Stimulated activated memory B cell treated with anti-CD40 and anti-IgM and Interleukin-4, amounts not matched to agents 10 μg/mL and 1 μg/mL and 100 μg/mL, for 72 hours (primary cell): ENCODE measurements around the gene CD44.

ENCODE experiments used
- ATAC-seq: fragments of 150-1000 bp; cut with Tn5 transposase; 2 replicates; pipeline ENCODE4 v1.10.0; 2021
- H3K27ac Mint-ChIP-seq: one replicate; pipeline ENCODE4 v1.8.0; 2022; ENCODE audit warnings: mild to moderate bottlenecking, mixed read lengths
- H3K27me3 Mint-ChIP-seq: one replicate; pipeline ENCODE4 v1.8.0; 2022; ENCODE audit warnings: mixed read lengths
- H3K36me3 Mint-ChIP-seq: one replicate; pipeline ENCODE4 v1.8.0; 2022; ENCODE audit warnings: mixed read lengths
- H3K4me1 Mint-ChIP-seq: one replicate; pipeline ENCODE4 v1.8.0; 2022; ENCODE audit warnings: mixed read lengths
- H3K4me3 Mint-ChIP-seq: one replicate; pipeline ENCODE4 v1.8.0; 2022; ENCODE audit warnings: mild to moderate bottlenecking, moderate library complexity, mixed read lengths
- H3K9me3 Mint-ChIP-seq: one replicate; pipeline ENCODE4 v1.8.0; 2022; ENCODE audit warnings: mixed read lengths

Gene CD44

DNA sequence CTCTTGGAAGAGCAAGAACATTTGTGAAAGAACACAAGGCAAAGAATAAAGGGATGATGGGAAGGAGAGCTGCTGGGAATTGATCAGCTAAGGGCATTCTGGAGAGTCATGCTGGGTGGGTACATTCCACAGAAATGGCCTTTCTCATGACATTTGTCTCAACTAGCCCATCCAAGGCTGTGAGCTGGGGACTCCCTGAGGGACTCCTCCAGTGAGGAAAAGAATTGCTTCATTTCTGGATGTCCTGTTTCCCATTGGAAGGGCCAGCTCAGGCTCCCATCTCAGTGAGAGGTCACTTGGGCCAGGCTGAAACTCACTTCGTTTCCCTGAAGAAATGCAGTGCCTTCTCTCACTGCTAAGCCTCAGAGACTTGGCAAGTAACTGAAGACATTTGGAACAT lies 106.8 kb downstream of the CD44 start:
- H3K4me1 Mint-ChIP-seq = peaks cover 6% of the 10 kb centered on the region
- no peaks in the 10 kb centered on the region for H3K27me3 Mint-ChIP-seq
- H3K4me3 Mint-ChIP-seq = no peak overlapping the region
- H3K27ac Mint-ChIP-seq = no peak overlapping the region
- no peaks in the 10 kb centered on the region for H3K9me3 Mint-ChIP-seq
- no peak for ATAC-seq
- H3K36me3 Mint-ChIP-seq = no peaks in the 10 kb centered on the region

GRCh38 chr11:35246745-35247144 lies 107.8 kb downstream of the CD44 start:
- Mint-ChIP-seq H3K27me3 (no peaks in the 10 kb centered on the region), H3K9me3 (no peaks in the 10 kb centered on the region), H3K36me3 (no peaks in the 10 kb centered on the region), H3K4me1 (peaks cover 6% of the 10 kb centered on the region), H3K4me3 (no peak overlapping the region), H3K27ac (no peak overlapping the region)
- no peak for ATAC-seq

- no peak overlapping the region for H3K4me3 Mint-ChIP-seq
- ATAC-seq = no peak
Observed at GRCh38 chr11:35247428-35247827, 108.5 kb downstream of the CD44 start.

DNA sequence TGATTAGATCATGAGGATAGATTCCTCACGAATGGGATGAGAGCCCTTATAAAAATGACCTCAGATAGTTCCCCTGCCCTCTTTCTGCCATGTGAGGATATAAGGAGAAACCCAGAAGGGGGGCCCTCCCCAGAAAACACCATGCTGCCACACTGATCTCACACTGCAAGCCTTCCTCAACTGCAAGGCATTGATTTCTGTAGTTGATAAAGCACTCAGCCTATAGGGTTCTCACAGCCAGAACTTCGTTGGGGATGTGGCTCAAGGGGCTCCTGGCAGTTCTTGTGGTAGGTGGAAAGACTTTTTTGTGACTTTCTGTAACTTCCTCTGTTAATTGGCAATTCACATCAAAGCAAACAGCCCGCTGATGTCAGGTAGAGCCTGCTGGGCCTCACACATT lies 108.9 kb downstream of the CD44 start:
- Mint-ChIP-seq H3K4me1 (peaks cover 3% of the 10 kb centered on the region), H3K4me3 (no peak overlapping the region)
- ATAC-seq = no peak

More at GRCh38 chr11:35247428-35247827, 108.5 kb downstream of the CD44 start:
- Mint-ChIP-seq H3K9me3 (no peaks in the 10 kb centered on the region), H3K27me3 (no peaks in the 10 kb centered on the region), H3K36me3 (no peaks in the 10 kb centered on the region), H3K27ac (no peak overlapping the region), H3K4me1 (peaks cover 6% of the 10 kb centered on the region)

GRCh38 chr11:35248558-35249323 lies 109.8 kb downstream of the CD44 start:
- ATAC-seq = no peak
- Mint-ChIP-seq H3K36me3 (no peaks in the 10 kb centered on the region), H3K9me3 (no peaks in the 10 kb centered on the region), H3K27ac (no peak overlapping the region), H3K27me3 (no peaks in the 10 kb centered on the region), H3K4me3 (no peak overlapping the region), H3K4me1 (no peaks in the 10 kb centered on the region)

More for the DNA sequence above, 108.9 kb downstream of the CD44 start:
- H3K27ac Mint-ChIP-seq = no peak overlapping the region
- no peaks in the 10 kb centered on the region for H3K36me3 Mint-ChIP-seq
- no peaks in the 10 kb centered on the region for H3K27me3 Mint-ChIP-seq
- H3K9me3 Mint-ChIP-seq = no peaks in the 10 kb centered on the region

- H3K4me1 Mint-ChIP-seq = no peaks in the 10 kb centered on the region
- H3K4me3 Mint-ChIP-seq = no peak overlapping the region
- no peak overlapping the region for H3K27ac Mint-ChIP-seq
- ATAC-seq = no peak
- no peaks in the 10 kb centered on the region for H3K27me3 Mint-ChIP-seq
- no peaks in the 10 kb centered on the region for H3K9me3 Mint-ChIP-seq
- no peaks in the 10 kb centered on the region for H3K36me3 Mint-ChIP-seq
Observed at GRCh38 chr11:35250192-35250591, 111.2 kb downstream of the CD44 start.

DNA sequence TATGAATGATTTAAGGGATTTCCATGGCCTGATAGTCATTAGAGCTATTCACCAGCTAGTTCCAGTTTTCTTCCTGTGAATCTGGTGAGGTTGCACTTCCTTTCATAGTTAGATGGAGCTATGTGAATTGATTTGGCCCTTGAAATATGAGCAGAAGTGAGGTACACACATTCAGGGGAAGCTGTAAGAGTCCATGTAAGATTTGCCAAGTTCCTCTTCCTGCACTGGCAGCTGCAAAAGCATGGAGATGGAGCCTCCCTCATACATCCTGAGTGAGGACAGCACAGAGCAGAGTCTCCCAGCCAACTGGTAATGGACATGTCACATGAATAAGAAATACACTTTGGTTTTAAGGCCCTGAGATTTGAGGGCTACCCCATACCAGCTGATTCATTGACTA lies 111.7 kb downstream of the CD44 start:
- no peaks in the 10 kb centered on the region for H3K36me3 Mint-ChIP-seq
- no peak overlapping the region for H3K4me3 Mint-ChIP-seq
- no peak overlapping the region for H3K27ac Mint-ChIP-seq
- no peak for ATAC-seq
- H3K9me3 Mint-ChIP-seq = no peaks in the 10 kb centered on the region
- no peaks in the 10 kb centered on the region for H3K27me3 Mint-ChIP-seq
- no peaks in the 10 kb centered on the region for H3K4me1 Mint-ChIP-seq

- Mint-ChIP-seq H3K4me1 (peaks cover 13% of the 10 kb centered on the region), H3K27me3 (no peaks in the 10 kb centered on the region)
- no peak for ATAC-seq
Observed at GRCh38 chr11:35253237-35253636, 114.3 kb downstream of the CD44 start.

GRCh38 chr11:35255514-35255913 lies 116.5 kb downstream of the CD44 start:
- Mint-ChIP-seq H3K4me1 (peaks cover 13% of the 10 kb centered on the region), H3K36me3 (no peaks in the 10 kb centered on the region), H3K9me3 (no peaks in the 10 kb centered on the region), H3K4me3 (no peak overlapping the region), H3K27me3 (no peaks in the 10 kb centered on the region), H3K27ac (no peak overlapping the region)
- no peak for ATAC-seq

More at GRCh38 chr11:35253237-35253636, 114.3 kb downstream of the CD44 start:
- Mint-ChIP-seq H3K4me3 (no peak overlapping the region), H3K9me3 (no peaks in the 10 kb centered on the region), H3K36me3 (no peaks in the 10 kb centered on the region), H3K27ac (no peak overlapping the region)

- Mint-ChIP-seq H3K27ac (no peak overlapping the region), H3K4me3 (no peak overlapping the region), H3K36me3 (no peaks in the 10 kb centered on the region), H3K4me1 (peaks cover 13% of the 10 kb centered on the region), H3K27me3 (no peaks in the 10 kb centered on the region), H3K9me3 (no peaks in the 10 kb centered on the region)
- ATAC-seq = no peak
Observed at GRCh38 chr11:35256296-35256695, 117.3 kb downstream of the CD44 start.

DNA sequence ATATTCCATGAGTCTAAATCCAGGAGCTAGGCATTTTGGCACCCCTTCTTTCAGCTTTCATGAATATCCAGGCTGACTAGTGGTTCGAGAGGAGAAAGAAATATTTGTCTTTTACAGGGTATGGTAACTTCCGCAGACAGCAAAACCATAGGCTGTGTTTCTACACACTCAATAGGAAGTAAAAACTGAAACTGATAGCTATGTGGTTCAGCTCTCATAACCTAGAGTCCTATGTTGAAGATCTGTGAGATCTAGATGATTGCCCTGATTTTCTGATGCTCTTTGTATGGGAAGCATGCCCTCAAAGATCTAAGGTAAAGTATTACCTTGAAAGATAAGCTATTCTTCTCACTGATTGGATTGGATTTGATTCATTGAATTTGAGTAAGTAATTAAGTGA lies 118.3 kb downstream of the CD44 start:
- Mint-ChIP-seq H3K4me1 (peaks cover 13% of the 10 kb centered on the region), H3K4me3 (no peak overlapping the region), H3K36me3 (no peaks in the 10 kb centered on the region), H3K27me3 (no peaks in the 10 kb centered on the region), H3K27ac (peak overlapping the region; percentile 46), H3K9me3 (no peaks in the 10 kb centered on the region)
- peak; percentile 92 for ATAC-seq

- H3K27ac Mint-ChIP-seq = no peak overlapping the region
- H3K4me3 Mint-ChIP-seq = no peak overlapping the region
- no peaks in the 10 kb centered on the region for H3K36me3 Mint-ChIP-seq
- peaks cover 13% of the 10 kb centered on the region for H3K4me1 Mint-ChIP-seq
- no peaks in the 10 kb centered on the region for H3K27me3 Mint-ChIP-seq
- no peak for ATAC-seq
- H3K9me3 Mint-ChIP-seq = no peaks in the 10 kb centered on the region
Observed at GRCh38 chr11:35259529-35259928, 120.6 kb downstream of the CD44 start.

DNA sequence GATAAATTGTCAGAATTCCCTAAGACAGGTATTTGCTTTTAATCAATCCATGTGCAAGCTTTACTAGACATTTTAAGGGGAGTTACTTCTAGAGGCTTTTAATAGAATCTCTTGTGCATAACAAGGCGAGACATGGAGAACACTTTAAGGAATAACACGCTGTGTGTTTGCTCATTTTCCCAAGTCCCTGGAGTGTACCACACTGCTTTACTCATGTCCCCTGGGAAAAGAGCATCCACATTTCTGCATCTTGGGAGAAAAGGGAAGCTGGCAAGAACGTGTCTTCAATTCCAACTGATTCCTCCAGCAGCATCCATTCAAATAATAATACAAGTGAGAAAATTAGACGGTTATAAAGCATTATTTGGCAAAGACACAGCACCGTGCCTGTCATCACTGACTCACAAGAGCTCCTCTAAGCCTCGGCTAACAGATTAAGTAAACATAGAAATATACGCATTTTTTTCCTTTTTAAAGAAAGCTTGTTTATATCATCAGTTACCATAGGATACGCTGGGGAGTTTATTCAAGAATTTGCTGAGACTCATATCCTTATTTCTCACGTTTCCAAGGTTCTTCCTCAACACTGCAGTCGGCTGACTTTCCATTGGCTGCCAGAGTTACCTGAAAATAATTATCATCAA lies 121.5 kb downstream of the CD44 start:
- no peak overlapping the region for H3K4me3 Mint-ChIP-seq
- H3K36me3 Mint-ChIP-seq = no peaks in the 10 kb centered on the region
- no peaks in the 10 kb centered on the region for H3K27me3 Mint-ChIP-seq
- peaks cover 14% of the 10 kb centered on the region for H3K4me1 Mint-ChIP-seq
- no peak for ATAC-seq
- no peak overlapping the region for H3K27ac Mint-ChIP-seq
- H3K9me3 Mint-ChIP-seq = no peaks in the 10 kb centered on the region

DNA sequence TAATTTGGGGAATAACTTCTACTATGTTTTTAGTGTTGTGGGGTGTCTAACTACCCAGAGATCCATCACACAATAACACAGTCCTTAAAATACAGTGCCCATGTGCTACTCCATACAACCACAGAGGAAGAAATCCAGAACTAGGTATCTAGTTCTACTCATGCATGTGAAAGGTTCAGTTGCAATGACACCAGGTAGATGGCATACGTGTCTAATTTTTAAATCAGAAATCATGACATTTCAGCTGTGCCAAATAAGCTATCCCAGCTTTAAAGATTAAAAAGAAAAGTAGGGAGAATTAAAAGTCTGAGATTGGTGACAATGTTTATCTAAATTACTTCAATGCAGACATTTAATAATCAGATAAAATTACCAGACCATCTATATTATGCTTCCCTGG lies 122.2 kb downstream of the CD44 start:
- no peak overlapping the region for H3K27ac Mint-ChIP-seq
- no peaks in the 10 kb centered on the region for H3K9me3 Mint-ChIP-seq
- H3K4me1 Mint-ChIP-seq = peaks cover 21% of the 10 kb centered on the region
- H3K36me3 Mint-ChIP-seq = no peaks in the 10 kb centered on the region
- no peak overlapping the region for H3K4me3 Mint-ChIP-seq
- no peaks in the 10 kb centered on the region for H3K27me3 Mint-ChIP-seq
- no peak for ATAC-seq

- Mint-ChIP-seq H3K27me3 (no peaks in the 10 kb centered on the region), H3K27ac (no peak overlapping the region), H3K36me3 (no peaks in the 10 kb centered on the region), H3K4me1 (peaks cover 18% of the 10 kb centered on the region), H3K9me3 (no peaks in the 10 kb centered on the region), H3K4me3 (no peak overlapping the region)
- no peak for ATAC-seq
Observed at GRCh38 chr11:35262056-35262455, 123.1 kb downstream of the CD44 start.

- Mint-ChIP-seq H3K27me3 (no peaks in the 10 kb centered on the region), H3K9me3 (no peaks in the 10 kb centered on the region), H3K27ac (no peak overlapping the region), H3K4me3 (no peak overlapping the region), H3K36me3 (no peaks in the 10 kb centered on the region), H3K4me1 (peaks cover 11% of the 10 kb centered on the region)
- ATAC-seq = no peak
Observed at GRCh38 chr11:35262735-35263134, 123.8 kb downstream of the CD44 start.
